ENCODE measurements around the gene ZNF423.

Gene ZNF423

DNA sequence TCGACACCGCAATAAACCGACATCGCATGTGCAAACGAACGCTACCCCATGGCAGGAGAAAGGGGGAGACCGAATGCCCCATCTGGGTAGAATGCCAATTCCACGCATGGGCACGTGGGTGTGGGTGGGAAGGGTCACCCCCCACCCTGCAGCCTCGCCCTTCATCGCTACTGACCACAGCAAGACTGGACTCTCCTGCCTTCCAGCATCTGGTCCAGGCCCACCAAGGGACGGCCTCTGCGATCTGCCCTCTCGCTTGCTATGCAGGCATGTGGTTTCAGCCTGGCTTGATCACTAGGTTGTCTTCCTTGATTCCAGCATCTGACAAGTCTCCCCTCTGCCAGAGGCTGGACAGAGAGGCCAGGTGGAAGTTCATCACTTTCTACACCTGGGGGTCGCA is 323.0 kb downstream of the ZNF423 start:
- no peak for DNase-seq (ENCODE audit: low read depth in 2 of 2)

DNA sequence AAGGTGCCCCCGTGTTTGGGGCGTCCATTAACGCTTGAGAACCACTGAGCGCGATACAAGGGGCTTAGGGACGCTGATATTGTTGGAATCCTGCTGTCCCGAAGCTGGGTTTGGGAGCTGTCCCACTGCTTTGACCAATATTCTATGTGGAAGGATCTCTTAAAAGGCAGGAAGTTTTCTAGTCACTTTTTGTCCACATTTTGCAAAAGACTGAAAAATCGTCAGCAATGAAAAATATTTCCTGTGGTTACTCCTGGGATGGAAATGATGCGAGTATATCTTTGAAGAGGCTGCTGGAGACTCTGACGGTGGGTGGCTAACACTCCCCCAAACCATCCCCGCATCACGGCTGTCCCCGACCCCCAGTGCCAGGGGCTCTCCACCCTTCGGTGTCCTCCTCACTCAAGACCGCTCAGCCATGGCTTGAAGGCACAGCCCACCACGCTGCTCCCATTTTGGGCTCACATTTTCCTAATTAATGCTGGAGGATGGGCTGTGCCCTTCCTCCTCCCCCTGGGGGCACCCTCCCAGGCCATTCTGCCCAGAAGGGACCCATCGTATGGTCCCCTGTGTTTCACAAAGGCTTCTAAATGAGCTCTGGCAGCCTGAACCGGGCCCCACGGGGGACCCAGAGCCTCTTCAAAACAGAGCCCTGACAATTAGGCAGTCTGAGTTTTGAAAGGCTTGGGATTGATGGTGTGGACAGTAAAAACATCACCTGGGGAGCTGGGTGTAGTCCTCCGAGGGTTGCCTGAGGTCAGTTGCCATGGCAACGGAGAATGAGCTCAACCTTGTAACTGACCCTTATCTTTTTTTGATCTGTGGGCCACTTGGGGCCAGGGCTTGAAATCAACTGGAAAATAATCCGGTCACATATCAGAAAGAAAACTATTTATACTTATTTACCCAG is 323.7 kb downstream of the ZNF423 start:
- no peak for DNase-seq (ENCODE audit: low read depth in 2 of 2)

DNA sequence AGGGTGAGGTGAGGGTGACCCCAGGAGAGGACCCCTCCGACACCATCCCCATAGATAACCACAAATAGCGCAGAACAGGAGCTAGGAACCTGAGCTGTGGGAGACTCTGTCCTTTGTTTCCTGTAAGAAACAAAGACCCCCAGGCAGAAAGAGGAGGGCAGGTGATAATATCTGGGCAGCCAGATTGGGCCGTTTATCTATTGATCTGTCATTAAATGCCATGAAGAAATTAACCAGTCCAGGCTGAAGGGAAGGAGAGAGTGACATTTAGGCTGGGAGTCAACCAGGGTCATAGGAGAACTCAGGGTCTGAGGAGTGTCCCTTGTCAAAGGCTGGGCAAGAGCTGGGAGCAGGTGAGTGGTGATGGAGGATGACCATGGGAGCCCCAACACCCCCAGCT is 324.5 kb downstream of the ZNF423 start:
- no peak for DNase-seq (ENCODE audit: low read depth in 2 of 2)

DNA sequence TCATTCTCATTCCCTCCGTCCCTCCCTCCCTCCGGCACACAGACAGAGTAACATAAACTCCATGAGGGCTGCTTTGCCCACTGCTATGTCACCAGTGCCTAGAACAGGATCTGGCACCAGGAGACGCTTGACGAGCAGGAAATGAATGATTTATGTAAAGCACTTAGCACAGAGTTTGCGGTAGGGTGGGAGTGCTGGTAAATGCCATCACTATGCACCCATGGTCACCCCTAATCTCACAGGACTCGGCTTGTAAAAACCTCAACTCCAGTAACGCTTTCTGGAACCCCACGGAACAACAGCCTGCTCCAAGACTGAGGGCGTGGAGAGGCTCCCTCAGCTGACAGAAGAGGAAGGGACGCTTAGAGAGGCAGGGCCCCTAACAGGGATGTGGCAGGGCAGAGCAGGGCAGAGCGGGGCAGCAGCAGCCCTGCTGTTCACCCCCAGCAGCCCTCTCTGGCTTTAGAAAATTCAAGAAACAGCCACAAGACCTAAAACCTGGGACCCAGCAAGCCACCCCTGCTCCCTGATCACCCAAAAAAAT is 325.4 kb downstream of the ZNF423 start:
- DNase-seq (ENCODE audit: low read depth in 2 of 2): no peak

DNA sequence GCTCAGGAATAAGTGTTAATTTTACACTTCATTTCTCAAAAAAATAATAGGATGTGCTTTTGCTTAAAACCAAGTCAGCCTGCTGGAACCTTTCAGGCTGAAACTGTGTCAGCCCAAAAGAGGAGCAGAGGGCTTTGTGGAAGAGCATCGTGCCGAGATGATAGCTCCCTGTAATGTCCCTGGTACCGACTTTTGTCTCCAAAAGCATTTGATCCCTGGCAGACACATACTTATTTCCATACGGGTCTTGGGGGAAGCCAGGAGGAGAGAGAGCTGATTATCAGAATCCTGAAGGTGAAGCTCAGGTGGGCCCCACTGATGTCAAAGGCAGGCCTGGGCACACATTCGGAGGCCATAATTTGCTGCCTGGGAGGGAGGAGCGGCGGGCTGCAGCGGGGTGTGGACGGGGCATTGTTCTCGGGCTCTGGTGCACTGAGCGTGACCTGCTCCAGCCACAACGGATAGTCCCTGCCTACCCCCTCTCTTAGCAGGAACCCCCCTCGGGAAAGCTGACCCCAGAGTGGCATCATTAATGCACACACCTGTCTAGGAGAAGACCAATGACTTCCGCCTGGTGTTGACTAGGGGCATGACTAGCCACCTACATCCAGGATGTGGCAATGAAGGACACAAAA is 326.4 kb downstream of the ZNF423 start:
- no peak for DNase-seq (ENCODE audit: low read depth in 2 of 2)

DNA sequence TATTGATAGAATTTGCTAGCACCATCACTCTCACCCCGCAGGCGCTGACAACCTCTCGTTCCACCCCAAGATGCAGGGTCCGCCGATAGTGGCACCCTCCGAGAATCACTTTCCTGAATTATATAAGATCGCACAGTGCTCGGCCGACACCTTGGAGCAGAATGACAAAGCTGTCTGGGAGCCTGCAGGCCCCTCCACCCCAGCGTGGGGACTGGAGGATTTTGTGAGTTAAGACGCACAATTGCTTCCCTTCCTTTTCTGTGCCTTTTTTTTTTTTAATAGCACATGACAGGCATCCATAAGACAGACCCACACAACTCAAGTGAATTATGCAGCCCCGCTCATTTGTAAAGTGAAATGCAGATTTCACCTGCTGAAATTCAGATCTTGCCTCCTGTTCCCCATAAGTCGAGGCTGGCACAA is 327.0 kb downstream of the ZNF423 start:
- no peak for DNase-seq (ENCODE audit: low read depth in 2 of 2)

DNA sequence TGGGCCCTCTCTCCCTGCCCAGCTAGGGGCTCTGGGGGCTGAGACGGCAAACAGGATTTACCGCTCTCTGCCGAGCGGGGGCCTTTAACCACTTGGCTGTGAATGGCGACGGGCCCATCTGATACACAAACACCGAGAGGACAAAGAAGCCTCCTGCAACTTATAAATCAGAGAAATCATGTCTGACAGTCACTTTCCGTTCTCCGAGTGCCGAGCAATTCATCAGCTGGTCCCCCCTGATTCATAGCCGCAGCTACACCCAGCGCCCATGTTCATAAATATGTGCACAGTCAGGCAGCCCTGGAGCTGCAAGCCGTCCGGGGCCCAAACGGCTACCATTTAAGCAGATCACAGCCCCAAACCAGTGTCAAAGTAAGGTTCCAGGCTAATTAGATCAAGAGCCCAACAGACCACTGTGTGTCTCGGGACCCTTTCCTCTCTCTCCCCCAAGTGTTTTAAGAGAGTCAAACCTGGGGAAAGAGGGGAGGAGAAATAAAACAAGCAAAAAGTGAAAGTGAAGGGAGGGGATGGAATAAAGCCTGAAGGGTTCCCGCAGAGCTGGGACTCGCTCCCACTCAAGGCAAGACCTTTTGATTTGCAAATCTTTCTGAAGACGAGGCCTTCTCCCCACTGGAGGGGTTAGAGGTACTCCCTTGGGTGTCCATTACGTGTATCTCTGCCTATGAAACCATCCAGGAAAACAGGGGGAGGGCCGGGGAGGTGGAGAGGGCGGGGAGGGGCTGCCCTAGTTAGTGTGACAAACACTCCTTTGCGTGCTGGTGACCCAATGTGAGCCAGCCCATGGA is 327.6 kb downstream of the ZNF423 start:
- peak in 1 of 2 experiments; percentile 11 for DNase-seq (ENCODE audit: low read depth in 2 of 2)

DNA sequence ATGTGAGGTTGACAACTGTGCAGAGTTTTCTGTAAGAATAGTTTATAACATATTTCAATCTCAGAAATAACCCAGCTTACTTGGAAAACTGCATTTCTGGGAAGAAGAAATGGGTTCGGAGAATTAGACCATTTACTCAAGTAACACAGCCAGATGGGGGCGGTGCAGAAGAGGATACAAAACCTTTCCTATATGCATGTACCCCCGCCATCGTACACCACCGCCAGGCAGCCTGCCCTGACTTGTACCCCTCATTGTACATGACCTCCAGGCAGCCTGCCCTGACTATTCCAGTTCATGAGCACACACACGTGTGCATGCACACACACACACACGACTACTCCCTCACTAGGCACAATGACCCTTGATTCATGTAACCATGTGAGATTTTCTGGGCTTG is 328.3 kb downstream of the ZNF423 start:
- DNase-seq (ENCODE audit: low read depth in 2 of 2): no peak

DNA sequence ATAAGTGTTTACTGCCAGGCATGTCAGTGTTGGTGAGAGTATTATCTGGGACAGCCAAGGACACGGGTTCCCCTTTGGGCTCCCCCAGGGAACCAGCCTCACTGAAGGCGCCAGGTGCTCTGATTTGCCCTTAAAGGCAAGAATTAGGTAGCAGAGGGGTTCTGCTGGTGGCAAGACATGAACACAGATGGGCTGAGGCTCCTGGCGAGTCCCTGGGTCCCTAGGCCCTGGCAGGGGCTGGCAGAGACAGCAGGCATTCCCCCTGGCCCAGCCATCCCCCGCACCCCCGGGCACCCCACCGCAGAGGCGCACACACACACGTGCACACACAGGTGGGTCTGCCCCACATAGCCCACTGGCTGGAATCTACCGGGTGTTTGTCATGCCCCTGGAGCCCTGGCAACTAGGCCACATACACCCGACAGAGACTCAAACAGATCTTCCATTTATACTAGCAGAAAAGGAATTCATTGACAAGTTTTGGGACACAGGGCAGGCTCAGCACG is 329.0 kb downstream of the ZNF423 start:
- DNase-seq (ENCODE audit: low read depth in 2 of 2): no peak

DNA sequence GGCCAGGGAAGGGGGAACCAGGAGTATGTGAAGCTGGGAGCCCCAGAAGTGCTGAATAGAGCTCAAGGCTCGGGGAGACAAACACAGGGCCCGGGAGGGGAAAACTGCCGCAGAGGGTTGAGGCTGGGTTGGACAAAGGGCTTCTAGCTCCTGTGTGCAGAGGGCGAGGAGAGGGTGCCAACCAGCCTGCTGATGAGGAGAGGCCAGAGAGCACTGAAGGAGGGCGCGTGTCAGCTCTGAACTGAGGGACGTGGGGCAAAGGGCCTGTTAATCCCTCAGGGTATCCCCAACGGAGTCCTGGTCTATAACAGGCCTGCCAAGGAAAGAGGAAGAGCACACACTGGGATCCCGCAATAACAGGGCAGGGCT is 331.0 kb downstream of the ZNF423 start:
- DNase-seq (ENCODE audit: low read depth in 2 of 2): no peak

DNA sequence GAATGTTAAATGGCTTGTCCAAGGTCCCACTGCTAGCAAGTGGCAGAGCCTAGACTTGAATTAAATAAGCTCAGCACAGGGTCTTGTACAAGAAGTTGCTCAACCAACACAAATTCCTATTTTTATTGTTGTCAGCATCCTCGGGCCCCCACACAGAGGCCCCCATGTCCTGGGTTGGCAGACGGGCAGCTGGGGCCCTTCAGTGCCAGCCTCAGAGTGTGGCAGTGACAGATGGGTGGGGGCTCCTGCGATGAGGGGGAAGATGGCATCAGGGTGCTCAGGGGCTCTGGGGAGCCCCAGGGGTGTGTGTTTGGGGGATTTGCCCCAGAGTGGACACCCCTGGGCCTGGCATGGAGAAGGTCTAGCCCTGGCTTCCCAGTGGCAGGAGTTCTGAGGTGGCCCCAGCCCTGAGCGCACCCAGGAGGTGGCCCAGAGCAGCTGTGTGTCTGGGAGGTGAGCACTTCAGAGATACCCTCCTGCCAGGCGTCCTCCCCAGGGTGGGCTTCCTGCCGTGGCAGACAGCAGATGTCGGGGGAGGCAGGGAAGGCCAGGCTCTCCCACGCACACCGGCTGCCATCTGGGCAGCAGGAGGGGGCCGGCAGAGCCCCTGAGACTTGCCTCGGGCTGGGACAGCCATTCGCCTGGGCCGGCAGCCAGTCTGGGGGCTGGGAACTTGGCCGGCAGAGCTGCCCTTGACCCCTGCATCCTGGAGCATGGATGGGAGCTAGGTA is 331.5 kb downstream of the ZNF423 start:
- no peak for DNase-seq (ENCODE audit: low read depth in 2 of 2)

DNA sequence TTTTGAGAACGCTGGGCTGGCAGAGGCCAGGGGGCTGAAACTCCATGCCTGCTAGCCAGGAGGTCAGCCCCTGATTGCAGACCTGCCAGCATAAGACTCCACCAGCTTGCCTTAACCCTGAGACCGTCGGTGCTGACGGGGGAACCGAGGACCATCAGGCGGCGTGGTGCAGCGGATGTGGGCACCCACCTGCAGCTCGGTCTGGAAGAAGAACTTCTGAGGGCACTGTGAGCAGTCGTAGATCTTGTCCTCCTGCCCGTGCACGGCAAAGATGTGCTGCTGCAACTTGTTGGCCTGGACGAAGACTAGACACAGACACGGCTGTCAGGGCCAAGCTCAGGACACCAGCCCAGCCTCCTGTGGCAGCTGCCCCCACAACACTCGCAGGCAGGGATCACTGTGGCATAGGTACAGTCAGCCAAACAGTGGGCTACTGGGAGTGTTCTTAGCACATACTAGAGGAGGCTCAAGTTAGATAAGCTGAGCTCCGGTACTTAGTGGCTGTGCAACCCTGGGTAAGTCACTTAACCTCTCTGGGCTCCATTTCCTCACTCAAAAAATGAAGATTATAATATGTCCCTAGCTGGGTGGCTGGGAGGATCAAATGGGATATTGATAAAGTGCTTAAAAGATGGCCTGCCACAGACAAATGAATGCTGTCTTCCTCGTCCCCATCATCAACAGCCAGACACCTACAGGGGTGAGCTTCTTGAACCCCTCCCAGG is 332.3 kb downstream of the ZNF423 start:
- DNase-seq (ENCODE audit: low read depth in 2 of 2): no peak

DNA sequence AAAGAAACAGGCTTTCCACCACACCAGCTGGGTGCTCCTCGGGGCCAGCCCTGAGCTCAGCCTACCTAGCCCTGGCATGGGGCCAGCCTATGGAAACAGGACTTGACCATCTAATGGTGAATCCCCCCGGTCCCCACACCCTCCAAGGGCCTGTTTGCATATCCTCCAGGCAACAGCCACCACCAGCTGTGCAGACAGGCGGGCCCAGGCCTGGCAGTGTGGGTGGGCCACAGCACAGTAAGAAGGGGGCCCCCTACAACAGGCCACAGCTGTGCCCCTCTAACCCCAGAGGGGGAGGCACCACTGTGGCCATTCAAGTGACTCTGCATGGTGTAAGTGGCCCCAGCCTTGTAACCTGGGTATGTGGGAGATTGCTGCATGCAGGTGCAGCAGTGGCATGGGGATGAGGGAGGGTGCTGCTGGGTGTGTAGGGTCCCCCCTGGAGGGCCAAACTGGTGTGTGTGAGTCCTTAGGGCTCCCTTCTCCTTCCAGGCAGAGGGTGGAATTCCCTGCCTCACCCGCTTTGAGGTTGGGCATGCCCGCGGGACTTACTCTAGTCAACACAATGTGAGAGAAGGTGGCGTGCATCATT is 334.1 kb downstream of the ZNF423 start:
- no peak for DNase-seq (ENCODE audit: low read depth in 2 of 2)

DNA sequence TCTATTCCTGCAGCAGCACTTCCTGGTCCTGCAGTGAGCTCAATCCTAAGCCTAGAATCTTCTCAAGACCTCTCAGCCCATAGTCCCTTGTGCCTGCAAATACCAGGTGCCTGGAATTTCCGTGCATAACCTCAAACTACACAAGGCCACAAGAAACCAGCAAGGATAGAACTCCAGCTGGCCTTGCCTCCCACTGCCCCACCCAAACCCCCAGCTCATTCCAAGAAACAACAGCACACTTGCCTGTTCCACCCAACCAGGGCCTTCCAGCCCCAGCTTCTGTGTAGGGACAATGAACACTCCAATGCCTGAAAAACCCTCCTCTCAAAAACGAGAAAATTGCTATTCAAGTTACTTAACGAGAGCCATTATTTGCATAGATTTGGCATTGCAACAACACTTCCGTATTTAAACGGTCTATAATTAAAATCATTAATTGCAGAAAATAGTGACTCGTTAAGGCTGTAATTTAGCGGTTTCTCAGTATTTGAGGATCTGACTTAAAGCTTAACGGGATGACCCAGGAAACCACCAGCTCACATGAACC is 335.3 kb downstream of the ZNF423 start:
- no peak for DNase-seq (ENCODE audit: low read depth in 2 of 2)

DNA sequence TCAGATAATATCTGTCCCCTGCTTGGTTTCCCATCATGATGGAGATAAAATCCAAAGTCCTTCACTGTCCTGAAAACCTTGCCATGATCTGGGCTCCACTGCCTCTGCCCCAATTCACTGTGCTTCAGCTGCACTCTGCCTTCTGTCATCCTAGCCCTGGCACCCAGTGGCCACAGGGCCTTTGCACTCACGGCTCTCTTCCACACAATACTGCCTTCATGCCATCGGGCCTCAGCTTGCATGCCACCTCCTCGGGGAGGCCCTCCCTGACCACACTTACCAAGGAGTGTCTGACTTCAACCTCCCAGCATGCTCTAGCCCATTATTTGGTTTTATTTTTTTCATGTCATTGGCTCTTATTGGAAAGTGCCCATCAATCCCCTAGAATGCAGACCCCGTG is 336.2 kb downstream of the ZNF423 start:
- no peak for DNase-seq (ENCODE audit: low read depth in 2 of 2)

DNA sequence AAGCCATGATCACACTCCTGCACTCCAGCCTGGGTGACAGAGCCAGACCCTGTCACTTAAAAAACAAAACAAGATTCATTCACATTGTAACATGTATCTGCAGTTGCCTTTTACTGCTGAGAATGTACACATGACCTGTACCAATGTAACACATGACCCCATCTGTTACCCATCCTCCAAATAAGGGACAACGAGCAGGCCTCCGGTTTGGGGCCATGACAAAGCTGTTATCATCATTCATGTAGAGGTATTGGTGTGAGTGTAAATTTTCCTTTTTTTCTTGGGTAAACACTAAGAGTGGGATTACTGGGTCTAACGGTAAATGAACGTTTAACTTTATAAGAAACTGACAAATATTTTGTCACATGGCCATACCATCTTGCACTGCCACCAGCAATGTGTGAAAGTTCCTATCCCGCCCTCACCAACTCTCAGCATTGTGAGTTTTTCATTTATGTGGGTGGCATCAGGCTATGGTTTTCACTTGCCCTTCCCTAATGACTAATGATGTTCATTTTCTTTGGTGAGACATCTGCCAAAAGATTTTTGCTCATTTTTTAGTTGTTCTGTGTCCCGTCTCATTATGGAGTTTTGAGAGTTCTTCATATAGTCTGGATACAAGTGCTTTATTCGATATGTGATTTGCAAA is 336.8 kb downstream of the ZNF423 start:
- DNase-seq (ENCODE audit: low read depth in 2 of 2): no peak

DNA sequence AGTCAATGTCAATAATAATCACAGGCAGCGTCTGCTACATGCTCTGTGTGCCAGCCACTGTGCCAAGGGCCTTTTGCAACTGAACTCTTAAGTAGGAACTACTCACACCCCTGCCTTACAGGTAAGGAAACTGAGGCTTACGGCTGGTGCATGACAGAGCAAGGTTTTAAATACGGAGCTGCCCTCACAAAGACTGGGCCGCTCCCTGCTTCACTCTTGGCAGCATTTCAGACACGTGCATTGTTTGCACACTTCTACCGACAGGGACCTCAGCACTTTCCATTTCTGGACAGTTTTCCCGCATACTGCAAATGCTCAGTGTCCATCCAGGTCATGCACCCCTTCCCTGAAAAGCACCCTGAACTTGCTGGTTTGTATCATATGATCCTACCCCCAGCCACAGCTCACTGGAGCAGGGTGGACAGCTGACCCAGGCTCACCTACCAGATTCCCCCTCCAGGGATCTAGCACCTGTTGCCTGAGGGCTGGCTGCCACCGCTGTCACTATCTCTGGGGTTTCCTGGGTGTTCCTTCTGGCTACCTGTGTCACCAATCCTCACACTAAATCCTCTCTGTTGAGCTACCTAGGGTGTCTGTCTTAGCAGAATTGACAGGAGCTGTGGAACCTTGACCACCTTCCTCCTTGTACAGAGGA is 339.4 kb downstream of the ZNF423 start:
- no peak for DNase-seq (ENCODE audit: low read depth in 2 of 2)

DNA sequence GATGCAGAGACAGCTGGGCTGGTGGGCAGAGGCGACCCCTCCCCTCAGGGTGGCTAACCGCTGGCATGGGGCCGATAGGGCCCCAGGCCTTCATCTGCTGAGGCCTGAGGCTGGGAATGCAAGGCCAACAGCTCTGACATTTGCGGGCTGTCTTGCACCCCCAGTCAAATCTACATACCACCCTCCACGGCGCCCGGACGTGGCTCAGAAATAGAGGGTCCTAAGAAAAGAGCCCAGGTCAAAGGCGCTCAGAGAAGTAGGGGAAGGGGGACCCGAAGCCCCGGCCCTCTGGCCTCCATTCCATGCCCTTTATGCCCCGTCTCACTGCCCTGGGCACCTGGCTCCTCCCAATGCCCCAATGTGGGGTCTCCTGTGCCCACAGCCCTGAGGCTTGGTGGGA is 340.1 kb downstream of the ZNF423 start:
- no peak for DNase-seq (ENCODE audit: low read depth in 2 of 2)

DNA sequence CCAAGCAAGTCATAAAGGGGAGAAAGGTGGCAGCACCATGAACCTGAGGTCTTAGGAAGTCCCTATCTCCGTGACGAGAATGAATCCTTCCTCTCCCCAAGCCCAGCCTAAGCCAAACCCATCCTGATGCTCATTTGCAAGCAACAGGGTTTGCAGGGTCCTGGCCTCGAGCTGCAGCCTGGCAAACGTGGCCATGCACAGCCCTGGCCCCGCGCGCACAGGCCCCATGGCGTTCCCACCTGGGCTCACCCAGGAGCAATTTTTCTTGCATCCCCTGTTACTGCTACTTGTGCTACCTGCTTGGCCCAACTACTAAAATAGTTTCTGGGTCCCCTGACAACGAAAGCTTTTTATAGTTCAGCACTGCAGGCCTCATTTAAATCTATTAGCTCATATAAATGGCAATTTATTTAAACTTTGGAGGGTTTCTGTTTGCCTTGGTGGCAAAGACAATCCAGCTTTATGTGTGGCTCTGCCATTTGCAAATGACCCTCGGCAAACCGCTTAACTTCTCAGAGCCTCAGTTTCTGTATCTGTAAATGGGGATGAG is 340.8 kb downstream of the ZNF423 start:
- DNase-seq (ENCODE audit: low read depth in 2 of 2): no peak

Data from stimulated activated CD4-positive, alpha-beta T cell treated with anti-CD3 and anti-CD28 coated beads, Interleukin-12 subunit alpha, Interleukin-12 subunit beta, amount 100 ng/mL, for 24 hours (primary cell).